Measurements from ENCODE around the gene PLXNA2.

PLXNA2 gene

DNA sequence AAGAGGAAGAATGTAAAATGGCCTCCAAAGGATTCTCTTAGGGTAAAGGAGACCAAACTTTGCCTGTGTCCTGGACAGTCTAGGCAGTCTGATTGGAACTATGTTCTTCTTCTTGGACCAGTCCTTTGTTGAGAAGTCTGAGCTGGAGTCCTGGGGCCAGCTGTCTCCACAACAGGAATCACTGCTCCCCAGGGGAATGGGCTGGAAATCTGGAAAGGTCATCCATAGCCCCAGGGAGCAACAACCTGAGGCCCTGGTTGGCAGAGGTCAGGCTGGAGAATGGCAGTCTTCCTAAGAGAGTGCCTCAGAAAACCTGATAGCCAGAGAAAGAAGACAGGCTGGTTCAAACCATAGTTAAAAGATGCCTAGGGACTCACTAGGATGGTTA lies 68.7 kb downstream of the PLXNA2 start:
- no peak for DNase-seq

DNA sequence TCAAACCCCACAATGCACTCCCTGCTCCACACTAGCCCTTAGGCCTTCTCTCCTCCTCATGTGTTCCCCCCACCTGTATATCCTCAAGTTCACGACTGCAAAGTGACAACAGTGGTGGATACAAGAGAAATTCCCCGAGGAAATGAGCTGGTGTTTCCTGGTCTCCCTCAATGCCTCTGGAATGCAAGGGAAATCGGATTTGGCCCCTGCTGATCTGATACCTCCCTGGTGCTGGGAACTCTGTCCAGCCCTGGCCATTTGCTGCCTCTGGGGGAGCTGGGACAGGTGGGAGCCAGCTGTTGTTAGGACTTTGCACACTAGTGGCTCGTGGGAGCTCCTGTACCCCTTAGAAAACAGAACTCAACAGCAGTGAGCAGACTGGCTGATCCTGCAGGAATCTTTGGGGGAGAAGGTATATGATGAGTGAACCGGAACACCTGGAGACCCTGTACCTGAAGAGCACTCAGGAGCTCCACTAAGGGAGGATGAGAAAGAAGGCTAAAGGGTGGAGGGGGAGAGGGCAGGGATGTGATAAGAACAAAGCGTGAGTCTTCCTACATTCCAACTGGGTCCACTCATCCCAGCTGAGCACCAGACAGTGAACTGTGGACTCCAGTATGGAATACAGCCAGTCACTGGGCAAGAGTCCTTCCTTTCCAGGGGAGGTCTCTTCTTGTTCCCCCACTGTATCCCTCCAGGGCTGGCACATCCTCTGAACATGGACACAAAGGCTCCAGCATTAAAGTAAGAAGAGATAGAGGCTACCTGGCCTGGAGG lies 69.3 kb downstream of the PLXNA2 start:
- no peak for DNase-seq

DNA sequence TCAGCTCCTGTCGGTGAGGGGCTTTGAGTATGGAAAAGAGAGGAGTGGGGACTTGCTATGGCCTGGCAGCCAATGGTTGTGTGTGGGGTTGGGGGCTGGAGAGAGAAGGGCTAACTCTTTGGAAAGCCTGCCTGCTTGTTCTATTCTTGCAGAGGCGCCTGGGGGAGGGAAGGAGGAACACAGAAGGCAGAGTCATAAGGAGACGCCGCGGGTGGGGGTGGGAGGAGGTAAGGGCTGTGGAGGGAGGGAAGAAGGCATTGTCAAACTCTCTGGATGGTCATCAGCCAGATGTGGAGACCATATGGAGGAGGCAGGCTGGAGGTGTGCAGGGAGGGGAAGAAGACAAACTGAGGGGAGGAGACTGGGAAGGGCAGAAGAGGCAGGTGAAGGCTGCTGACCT lies 70.0 kb downstream of the PLXNA2 start:
- no peak for DNase-seq

DNA sequence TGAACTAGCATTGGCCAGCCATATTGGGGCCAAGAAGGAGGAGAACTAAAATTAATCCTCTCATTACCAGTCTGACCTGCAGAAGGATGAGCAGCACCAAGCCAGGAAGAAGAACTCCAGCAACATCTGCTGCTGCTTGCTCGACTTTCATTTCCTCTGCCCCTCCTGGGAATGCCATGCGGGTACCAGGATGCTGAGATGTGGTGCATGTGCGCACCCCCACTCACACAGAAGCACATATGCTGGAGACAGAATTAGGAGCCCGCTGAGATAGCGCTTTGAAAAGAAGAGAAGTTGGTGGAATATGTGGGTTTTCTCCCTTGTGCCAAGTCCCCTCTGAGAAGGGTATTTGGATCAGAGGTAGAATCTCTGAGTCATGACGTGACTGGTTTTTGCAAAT lies 70.4 kb downstream of the PLXNA2 start:
- DNase-seq, result no peak

DNA sequence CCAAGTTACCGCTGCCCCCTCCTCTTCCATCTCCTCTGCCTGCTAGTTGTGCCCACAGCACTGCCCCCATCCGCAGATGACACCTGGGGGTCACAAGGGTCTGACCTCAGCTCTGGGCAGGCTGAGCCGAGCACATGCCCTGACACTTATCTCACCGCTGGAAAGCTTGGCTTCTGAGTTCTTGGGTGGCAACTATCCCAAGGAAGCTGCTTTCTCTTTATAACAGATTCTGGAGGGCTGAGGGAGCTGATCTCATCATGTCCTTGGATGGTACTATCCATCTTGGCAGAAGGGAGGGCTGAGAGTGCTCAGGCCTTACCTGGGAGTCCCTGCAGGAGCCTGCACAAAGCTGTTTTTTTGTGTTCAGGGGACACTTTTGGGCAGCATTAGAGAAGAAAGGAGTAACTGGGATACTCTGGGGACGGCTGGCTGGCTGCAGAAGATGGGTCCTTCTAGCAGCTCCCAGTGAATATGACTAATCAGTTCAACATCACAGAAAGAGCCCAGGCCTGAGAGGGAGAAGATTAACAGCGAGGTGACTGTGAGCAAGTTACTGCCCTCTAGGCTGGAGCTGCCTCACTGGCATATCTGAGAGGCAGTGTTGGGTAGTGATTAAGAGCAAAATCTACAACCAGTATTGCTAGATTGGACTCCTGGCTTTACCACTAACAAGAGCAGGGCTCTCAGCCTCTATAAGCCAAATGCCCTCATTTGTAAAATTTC lies 71.6 kb downstream of the PLXNA2 start:
- no peak for DNase-seq

DNA sequence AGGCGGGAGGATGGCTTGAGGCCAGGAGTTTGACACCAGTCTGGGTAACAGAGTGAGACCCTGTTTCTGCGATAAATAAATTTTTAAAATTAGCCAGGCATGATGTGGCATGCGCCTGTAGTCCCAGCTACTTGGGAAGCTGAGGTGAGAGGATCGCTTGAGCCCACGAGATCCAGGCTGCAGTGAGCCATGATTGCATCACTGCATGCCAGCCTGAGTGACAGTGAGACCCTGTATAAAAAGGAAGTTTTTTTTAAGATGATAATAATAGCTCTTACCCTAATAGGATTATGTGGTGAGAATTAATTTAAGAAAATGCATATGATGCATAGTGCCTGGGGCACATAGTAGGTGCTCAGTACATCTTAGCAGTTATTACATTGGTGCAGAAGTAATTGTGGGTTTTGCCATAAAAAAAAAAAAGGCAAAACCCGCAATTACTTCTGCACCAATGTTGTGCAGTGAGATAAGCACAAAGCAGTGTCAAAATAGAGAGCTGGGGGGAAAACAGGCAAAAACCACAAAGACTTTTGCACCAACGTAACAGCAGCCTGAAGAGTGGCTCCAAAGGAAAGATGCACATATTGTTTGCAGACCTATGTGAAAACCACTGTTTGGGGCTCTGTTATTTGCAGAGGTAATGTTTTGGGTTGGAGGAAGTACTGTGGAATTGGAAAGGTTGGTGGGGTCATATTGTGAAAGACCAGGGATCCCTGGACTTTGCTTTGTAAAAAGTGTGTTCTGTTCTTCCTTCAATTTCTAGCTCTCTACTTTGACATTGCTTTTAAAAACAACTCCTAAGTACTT lies 72.4 kb downstream of the PLXNA2 start:
- no peak for DNase-seq

DNA sequence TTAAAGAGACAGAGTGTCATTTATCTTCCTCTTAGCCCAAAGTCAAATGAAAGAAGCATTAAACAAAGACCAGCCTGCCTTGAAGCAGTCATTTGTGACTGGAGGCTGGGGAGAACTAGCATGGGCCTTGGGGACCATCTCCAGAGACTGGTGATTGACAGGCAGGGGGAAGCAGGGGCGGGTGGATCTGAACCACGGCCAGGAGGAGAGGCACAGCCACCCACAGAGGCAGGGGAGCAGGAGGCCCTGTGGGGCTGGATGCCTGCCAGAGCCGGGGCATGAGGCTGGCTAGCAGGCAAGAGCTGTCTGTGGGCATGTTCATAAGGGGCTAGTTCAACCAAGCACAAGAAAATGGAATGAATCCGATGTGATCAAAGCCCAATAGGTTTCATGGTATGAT lies 73.9 kb downstream of the PLXNA2 start:
- no peak for DNase-seq

- DNase-seq, result no peak
These were observed 74.9 kb downstream of the PLXNA2 start for GRCh38 chr1:208169081-208169879.

GRCh38 chr1:208167261-208167869 lies 76.8 kb downstream of the PLXNA2 start:
- no peak for DNase-seq

- DNase-seq, result no peak
These were observed 77.6 kb downstream of the PLXNA2 start for GRCh38 chr1:208166340-208167138.

GRCh38 chr1:208165659-208166058 lies 78.5 kb downstream of the PLXNA2 start:
- DNase-seq, result no peak

GRCh38 chr1:208164609-208165008 lies 79.6 kb downstream of the PLXNA2 start:
- DNase-seq, result no peak

DNA sequence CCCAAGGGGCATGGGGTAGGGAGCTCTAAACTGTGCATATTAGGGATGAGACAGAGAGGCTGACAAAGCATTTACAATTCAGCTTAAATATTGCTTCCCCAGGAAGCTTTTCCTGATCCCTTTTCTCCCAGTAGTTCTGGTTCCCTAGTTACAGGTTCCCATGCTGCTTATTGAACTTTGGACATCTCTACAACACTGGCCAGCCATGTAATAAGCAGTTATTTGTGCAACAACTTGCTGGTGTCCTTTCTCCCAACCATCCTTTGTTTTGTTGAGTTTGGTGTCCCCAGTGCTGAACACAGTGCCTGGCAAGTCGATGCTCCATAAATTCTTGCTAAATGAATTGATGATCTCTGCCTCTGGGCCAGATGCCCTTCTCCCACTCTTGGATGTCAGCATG lies 80.6 kb downstream of the PLXNA2 start:
- no peak for DNase-seq

GRCh38 chr1:208162903-208163302 lies 81.3 kb downstream of the PLXNA2 start:
- no peak for DNase-seq

DNA sequence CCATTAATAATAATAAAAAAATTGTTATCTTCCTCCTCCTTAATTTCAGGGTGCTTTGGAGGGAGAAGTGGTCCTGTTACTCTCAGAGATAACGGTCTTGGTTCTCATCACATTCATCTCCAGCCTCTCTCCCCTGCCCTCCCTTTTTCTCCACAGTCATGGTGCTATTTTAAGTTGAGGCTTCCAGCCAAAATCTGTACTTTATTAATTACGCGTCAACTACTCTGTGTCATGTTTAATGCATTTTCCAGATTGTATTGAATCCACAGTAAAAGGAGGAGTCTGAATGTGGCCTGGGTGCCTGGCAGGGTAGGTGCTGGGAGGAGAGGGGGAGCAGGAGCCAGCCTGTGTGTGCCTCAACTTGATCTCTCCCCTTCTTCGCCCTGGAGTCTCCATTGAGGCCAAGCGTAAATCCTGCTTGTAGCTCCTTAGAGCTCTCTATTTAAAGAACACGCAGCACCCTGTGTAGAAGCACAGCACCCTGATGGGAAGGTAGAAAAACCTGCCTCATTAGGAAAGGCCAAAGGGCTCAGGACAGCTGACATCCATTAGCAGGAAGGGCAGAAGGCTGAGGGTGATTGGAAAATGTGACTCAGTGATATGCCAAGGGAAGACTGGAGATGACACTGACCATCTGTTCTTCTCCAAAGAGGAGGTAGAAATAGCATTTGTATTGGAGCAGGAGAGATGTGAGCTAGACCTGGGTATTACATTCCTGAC lies 82.4 kb downstream of the PLXNA2 start:
- DNase-seq, result no peak

- DNase-seq, result no peak
These were observed 83.2 kb downstream of the PLXNA2 start for GRCh38 chr1:208161005-208161404.

DNA sequence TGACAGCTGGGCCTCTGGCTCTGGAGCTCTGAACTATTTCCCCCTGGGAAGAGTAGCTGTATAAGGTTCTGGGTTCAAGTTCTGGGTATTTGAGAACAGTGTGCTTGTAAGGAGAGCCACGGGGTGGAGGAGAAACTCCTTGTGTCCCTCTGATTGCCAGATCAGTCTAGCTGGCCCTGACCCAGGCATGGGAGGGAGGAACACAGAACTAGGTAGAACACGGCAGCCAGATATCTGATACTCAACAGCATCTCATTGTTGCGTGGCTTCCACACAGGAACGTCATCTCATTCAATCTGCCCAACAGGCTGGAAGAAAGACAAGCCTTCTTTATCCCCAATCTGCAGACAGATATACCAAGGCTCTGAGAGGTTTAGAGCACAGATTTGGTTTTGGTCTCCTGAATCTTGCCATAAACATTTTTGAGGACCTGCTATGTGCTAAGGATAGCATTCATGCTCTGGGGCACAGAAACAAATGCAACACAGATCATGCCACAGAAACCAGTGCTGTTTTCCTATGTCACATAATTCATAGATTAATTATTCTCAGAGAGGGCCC lies 83.8 kb downstream of the PLXNA2 start:
- DNase-seq, result no peak

GRCh38 chr1:208159555-208160258 lies 84.5 kb downstream of the PLXNA2 start:
- DNase-seq, result no peak

DNA sequence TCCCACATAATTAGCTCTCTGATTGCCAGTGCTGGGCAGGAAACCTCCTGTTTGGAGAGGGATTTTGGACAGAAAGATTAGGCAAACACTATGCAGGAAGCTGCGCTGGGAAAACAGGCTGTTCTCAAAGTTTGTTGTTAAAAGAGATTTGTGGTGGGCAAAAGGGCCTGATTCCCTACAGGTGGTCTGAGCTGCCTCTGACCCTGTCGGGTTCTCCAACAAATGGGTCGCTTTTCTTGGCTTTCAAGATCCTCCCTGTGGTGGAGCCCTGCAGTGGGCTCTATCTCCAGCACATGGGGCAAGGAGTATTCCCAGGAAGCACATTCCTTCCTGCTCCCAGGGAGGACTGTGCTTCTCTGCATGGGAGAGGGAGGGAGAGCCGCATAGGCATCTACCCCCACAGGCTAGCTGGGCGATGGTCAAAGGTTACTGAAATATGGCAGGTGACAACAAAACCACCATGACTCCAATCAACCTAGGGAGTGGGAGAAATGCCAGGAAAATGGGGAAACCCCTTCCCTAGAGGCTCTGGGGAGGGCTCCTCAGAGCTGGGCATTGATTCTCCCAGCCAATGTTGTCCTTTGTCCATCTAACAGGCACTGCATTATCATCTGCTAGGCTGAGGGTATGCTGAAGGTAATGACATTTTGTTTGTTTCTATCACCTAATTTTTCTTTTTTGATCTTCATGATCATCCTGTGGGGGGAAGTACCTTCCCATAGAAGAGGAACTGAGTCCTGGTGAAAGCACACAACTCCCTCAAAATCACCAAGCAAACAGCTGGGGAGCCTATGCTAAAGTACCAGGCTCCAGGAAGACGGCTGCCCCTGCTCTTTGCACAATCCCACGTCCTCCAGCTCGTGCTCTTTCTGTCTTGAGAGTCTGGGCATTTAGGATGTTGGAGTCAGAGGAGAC lies 85.3 kb downstream of the PLXNA2 start:
- DNase-seq, result no peak
